GM12878 (cell line): Measurements from ENCODE around the gene SPHK2. TPM values are rescaled to one million over a fixed set of nuclear protein-coding genes. Genes with fewer than 3 reads are reported as not detected.

ENCODE experiments used
- E2F8 ChIP-seq: fragments of 450-650 bp; IDR thresholded peaks from 2 replicates; pipeline ENCODE4 v1.6.1; 2018; ENCODE audit warnings: mild to moderate bottlenecking, low read depth, moderate library complexity; ENCODE audit not compliant: partially characterized antibody
- ESRRA ChIP-seq: IDR thresholded peaks from 2 replicates; pipeline ENCODE4 v1.6.1; 2012; ENCODE audit warnings: mild to moderate bottlenecking, low read length, improper control_type of control experiment
- HDGF ChIP-seq: fragments of 450-650 bp; IDR thresholded peaks from 2 replicates; pipeline ENCODE4 v1.6.1; 2016; ENCODE audit warnings: antibody characterized with exemption
- MLLT1 ChIP-seq: fragments of 450-650 bp; IDR thresholded peaks from 2 replicates; pipeline ENCODE4 v1.6.1; 2016; ENCODE audit warnings: mild to moderate bottlenecking
- SUZ12 ChIP-seq: fragments of 200-600 bp; sonication (generic); IDR thresholded peaks from one replicate; pipeline ENCODE4 v1.6.1; 2018; ENCODE audit warnings: antibody characterized with exemption, mild to moderate bottlenecking; ENCODE audit not compliant: unreplicated experiment
- polyA plus RNA-seq, 11 experiments: library from polyadenylated mRNA; depleted of rRNA in 4 of 11; unstranded in 6 of 11; stranded (reverse) in 5 of 11; fragments of >200 nt; fragmentation: Nextera tagmentation in 4 of 11; fragmentation: Illumina TruSeq in 1 of 11; extraction: Ambion mirVana in 4 of 11; extraction: Trizol in 1 of 11; gene quantifications; 1 replicate in 1 of 11; 2 replicates in 10 of 11; pipeline versions ENCODE4 v1.2.1 to v1.2.3, GENCODE V29; 2011 to 2016; ENCODE audit warnings: inconsistent platforms in 2 of 11, missing spikeins in 2 of 11, low read depth in 1 of 11
- total RNA-seq, 4 experiments: library from RNA; depleted of rRNA in 3 of 4; stranded (reverse); fragments of >200 nt in 3 of 4; fragmentation: Illumina TruSeq in 1 of 4; extraction: Trizol in 1 of 4; gene quantifications; 2 replicates each; pipeline versions ENCODE4 v1.2.1 to v1.2.3, GENCODE V29; 2013 to 2021
- TF ChIP-seq, protein P1 (sequence below): IDR thresholded peaks from 2 replicates; pipeline ENCODE4 v1.6.1; 2012; ENCODE audit warnings: mild to moderate bottlenecking, low read depth, low read length
- TF ChIP-seq, protein P2 (sequence below): fragments of 450-650 bp; IDR thresholded peaks from 2 replicates; pipeline ENCODE4 v1.6.1; 2017; ENCODE audit warnings: mild to moderate bottlenecking

The SPHK2 gene
- total and polyA plus RNA-seq, 10 of the 15 experiments (the other 5 are each of a cell fraction or from before 2014, with no cell fraction given), result 0.37 to 40.5 (median 11.2) TPM

- TF ChIP-seq, protein P1, sequence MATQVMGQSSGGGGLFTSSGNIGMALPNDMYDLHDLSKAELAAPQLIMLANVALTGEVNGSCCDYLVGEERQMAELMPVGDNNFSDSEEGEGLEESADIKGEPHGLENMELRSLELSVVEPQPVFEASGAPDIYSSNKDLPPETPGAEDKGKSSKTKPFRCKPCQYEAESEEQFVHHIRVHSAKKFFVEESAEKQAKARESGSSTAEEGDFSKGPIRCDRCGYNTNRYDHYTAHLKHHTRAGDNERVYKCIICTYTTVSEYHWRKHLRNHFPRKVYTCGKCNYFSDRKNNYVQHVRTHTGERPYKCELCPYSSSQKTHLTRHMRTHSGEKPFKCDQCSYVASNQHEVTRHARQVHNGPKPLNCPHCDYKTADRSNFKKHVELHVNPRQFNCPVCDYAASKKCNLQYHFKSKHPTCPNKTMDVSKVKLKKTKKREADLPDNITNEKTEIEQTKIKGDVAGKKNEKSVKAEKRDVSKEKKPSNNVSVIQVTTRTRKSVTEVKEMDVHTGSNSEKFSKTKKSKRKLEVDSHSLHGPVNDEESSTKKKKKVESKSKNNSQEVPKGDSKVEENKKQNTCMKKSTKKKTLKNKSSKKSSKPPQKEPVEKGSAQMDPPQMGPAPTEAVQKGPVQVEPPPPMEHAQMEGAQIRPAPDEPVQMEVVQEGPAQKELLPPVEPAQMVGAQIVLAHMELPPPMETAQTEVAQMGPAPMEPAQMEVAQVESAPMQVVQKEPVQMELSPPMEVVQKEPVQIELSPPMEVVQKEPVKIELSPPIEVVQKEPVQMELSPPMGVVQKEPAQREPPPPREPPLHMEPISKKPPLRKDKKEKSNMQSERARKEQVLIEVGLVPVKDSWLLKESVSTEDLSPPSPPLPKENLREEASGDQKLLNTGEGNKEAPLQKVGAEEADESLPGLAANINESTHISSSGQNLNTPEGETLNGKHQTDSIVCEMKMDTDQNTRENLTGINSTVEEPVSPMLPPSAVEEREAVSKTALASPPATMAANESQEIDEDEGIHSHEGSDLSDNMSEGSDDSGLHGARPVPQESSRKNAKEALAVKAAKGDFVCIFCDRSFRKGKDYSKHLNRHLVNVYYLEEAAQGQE, result no peak
- TF ChIP-seq SUZ12, result no peak
- TF ChIP-seq E2F8, result no peak
- TF ChIP-seq, protein P2, sequence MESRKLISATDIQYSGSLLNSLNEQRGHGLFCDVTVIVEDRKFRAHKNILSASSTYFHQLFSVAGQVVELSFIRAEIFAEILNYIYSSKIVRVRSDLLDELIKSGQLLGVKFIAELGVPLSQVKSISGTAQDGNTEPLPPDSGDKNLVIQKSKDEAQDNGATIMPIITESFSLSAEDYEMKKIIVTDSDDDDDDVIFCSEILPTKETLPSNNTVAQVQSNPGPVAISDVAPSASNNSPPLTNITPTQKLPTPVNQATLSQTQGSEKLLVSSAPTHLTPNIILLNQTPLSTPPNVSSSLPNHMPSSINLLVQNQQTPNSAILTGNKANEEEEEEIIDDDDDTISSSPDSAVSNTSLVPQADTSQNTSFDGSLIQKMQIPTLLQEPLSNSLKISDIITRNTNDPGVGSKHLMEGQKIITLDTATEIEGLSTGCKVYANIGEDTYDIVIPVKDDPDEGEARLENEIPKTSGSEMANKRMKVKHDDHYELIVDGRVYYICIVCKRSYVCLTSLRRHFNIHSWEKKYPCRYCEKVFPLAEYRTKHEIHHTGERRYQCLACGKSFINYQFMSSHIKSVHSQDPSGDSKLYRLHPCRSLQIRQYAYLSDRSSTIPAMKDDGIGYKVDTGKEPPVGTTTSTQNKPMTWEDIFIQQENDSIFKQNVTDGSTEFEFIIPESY, result no peak
- no peak for TF ChIP-seq MLLT1
- no peak for TF ChIP-seq ESRRA
- TF ChIP-seq HDGF, result no peak
- TF ChIP-seq, all 136 proteins: peak for 0
These were observed 25.0 kb downstream of the SPHK2 start (continued) for GRCh38 chr19:48644355-48644754.
